ENCODE results near the gene PPFIBP1.
"Not testable (repeated sequence)": the region's sequence is repeated elsewhere in the genome, so short reads cannot be mapped to it uniquely, and the experiment has no call there.

Gene PPFIBP1

GRCh38 chr12:27595231-27595642 is 71.2 kb downstream of the PPFIBP1 start:
- peak; percentile 10 for DNase-seq

DNA sequence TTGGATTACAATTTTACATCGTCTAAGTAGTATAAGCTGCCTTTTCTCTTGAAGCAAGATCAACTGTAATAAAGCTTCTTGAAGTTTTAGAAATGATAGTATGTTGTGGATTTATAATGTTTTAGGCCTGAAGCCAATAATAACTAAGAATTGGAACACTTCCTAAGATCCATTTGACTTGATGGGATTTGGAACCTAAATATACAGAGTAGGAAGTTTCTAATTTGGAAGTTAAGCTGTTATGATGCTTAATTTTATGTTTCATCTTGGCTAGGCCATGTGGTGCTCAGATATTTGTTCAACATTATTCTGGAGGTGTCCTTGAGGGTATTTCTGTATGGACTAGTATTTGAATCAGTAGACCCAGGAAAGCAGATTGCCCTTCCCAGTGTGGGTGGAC is 74.9 kb downstream of the PPFIBP1 start:
- DNase-seq = not testable (repeated sequence)

- DNase-seq = peak; percentile 19
Measured at GRCh38 chr12:27601056-27601828, 77.2 kb downstream of the PPFIBP1 start.

- DNase-seq = no peak
Measured at GRCh38 chr12:27602516-27602915, 78.5 kb downstream of the PPFIBP1 start.

DNA sequence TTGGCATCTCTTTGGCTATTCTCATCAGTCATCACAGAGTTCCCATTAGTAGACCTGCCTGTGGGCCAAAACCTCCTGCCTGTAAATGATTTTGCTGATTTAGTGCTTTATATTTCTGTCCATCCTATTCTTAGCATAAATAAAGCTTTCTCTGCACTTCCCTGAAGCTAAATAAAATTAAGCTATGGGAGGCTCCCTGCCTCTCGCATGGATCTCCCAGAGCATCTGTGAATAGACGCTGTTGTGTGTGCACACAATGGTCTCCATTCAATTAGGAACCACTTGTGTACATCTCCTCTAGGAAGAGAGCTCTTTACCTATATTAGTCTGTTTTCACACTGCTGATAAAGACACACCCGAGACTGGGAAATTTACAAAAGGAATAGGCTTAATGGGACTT is 80.4 kb downstream of the PPFIBP1 start:
- DNase-seq = no peak

GRCh38 chr12:27606986-27607385 is 83.0 kb downstream of the PPFIBP1 start:
- DNase-seq = no peak

- no peak for DNase-seq
Measured at GRCh38 chr12:27607591-27607990, 83.6 kb downstream of the PPFIBP1 start.

- no peak for DNase-seq
Measured at GRCh38 chr12:27608890-27609289, 84.9 kb downstream of the PPFIBP1 start.

DNA sequence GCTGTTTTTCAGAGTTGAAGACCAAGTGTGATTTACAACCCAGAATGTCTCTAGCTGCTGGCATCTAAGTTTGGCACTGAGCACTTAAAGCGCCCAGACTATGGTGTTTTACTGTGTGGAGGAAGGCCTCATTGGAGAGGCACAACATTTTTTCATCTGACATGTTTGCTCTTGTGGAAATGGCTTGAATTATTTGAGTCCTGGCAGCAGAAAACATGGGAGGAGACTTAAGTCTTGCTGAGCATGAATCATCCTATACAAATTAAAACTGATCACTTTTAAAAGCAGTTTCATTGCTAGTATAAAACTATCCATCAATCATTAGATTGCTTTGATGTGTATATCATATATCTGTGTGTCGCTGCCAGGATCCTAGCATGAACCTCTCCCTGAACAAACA is 86.4 kb downstream of the PPFIBP1 start:
- no peak for DNase-seq

DNA sequence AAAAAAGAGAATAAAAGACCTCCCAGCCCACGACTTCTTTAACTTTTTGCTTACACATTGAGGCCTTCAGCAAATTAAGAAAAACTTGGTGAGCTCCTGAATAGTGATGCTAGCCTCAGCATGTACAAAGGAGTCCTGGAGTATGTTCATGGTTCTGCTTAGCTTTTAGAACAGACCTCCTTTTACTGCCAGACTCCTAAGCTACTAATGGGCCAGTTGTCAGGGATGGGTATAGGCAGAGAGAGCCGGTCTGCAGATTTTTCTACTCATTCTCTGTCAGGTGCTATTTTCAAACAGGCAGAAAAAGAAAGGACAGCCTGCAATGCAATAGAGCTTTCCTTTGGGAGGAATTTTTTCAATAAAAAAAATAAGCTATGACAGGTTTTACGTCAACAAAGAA is 90.4 kb downstream of the PPFIBP1 start:
- no peak for DNase-seq

DNA sequence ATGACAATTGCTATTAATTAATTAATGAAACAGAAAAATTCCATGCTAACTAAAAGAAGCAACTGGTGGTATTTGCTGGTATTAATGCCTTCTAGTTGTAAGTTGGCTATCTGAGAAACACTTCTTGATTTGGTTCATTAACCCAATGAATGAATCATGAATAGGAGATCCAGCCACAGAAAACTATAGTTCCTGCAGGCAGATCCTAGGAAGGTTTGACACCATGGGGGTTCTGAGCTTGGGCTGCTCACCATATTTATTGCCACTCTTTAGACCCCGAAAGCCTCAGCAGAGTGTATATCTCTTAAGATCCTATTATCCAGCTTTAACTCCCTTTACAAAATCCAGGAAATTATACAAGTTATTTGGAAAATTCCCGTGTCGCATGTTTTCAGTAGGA is 90.9 kb downstream of the PPFIBP1 start:
- no peak for DNase-seq

- no peak for DNase-seq
Measured at GRCh38 chr12:27615331-27615891, 91.4 kb downstream of the PPFIBP1 start.

DNA sequence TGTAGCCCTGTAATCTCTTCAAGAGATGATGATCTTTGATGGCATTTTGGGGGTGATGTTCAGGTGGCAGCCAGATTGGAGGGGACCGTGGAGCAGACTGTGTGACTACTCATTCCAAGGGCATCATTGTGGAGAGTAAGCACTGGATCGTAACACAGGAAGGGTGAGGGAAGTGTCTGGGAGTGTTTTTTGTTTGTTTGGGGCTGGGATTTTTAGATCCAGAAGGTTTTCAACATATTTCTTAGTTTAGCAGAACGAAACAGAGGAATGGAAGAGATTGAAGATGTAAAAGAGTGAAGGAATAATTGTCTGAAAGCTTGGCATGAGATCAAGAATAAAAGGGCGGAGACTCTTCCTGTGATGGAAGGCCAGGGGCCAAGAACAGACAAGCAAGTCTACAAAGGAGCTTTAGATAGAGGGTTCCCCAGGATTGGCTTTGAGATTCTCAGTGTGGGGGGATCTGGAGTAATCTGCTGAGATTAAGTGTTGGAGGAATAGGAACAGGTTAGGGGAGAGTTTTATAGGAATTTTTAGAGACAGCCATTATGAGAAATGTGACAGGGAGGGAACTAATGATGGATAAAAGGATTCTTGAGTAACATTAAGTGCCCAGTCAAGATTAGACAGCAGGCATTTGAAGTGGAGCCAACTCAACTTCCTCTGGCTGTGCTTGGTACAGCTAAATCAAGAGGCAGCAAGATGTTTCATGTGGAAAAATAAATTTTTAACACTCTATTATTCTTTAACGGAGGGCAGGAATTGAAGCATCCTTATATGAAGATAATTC is 92.5 kb downstream of the PPFIBP1 start:
- DNase-seq = peak; percentile 9

GRCh38 chr12:27618836-27619235 is 94.8 kb downstream of the PPFIBP1 start:
- DNase-seq = no peak

- no peak for DNase-seq
Measured at GRCh38 chr12:27619308-27619707, 95.3 kb downstream of the PPFIBP1 start.

- DNase-seq = no peak
Measured at GRCh38 chr12:27620121-27620520, 96.1 kb downstream of the PPFIBP1 start.

DNA sequence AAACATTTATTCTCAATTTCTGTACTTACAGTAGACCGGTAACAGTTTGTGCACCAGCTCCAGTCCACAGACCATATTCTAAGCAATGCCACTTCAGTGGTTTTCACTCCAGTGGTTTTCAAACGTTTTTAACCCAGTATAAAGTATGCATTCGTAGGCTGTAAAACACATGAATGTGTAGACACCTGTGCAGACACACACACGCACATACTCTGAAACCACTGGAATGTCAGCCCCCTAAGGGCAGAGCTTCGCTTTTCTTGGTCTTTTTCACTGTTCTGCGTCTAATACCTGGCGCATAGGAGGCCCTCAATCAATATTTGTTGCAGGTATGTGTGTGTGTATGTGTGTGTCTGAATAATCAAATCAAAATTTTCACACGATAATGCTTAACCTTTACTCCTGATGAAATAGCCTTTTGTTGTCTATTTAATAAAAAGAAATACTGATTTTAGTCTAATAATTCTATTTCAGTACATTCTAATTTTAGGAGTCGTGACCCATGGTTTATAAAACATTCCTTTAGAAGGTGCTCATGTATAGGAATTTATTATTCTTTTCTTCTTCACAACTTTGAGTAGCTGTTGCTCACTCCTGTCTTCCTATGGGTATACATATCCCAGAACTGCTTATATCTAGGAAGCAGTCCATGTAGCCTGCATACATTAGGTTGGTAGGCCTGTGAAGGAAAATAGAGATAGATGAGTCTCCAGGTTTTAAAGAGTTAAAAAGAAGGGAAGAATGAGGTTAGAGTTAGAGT is 98.6 kb downstream of the PPFIBP1 start:
- DNase-seq = no peak

GRCh38 chr12:27623645-27624044 is 99.6 kb downstream of the PPFIBP1 start:
- no peak for DNase-seq

DNA sequence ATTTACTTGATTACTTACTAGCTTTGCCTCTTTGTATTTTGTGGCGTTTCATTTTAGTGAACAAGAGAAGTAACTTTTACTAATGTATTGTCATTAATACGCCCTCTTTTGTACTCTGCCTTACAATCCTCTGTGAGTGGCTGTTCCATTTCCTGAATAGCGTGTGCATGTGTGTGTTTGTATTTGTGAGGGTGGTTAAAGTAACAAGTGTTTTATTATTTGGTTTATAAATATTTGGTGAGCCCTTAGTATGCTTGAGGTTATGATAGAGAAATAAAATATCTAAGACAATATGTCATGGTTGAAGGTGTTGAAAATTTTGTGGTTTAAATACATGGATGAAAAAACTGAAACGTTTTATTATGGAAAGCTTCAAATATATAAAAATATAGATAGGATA is 100.6 kb downstream of the PPFIBP1 start:
- DNase-seq = no peak

DNA sequence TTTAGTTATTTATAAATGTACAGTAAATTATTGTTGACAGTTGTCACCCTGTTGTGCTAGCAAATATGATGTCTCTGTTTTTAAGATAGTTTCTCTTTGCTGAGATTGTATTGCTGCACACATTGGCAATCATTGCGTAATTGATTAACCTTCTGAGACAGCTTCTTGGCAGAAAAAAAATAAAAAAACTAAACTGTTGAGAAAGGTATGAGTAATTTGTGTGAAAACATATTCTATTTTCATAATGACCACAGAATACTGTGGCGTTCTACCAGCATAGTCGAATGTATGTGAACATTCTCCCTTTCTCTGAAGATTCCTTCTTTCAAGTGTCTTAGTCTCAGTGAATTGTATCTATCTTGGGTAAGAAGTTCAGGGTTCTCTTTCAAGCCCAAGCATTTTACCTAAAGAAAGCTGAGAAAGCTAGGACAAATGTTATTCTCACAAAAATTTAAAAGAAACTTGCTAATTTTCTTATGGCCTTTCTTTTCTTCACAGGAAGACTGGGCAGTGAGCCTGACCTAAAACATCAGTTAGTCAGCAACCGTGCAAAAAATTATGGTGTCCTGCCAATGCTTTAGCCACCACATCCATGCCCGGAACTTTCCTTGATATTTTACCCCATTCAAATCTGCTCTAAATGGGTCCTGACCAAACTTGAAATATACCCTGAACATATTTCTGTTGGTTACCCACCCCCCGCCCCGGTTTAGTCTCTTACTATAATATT is 103.3 kb downstream of the PPFIBP1 start:
- DNase-seq = no peak

DNA sequence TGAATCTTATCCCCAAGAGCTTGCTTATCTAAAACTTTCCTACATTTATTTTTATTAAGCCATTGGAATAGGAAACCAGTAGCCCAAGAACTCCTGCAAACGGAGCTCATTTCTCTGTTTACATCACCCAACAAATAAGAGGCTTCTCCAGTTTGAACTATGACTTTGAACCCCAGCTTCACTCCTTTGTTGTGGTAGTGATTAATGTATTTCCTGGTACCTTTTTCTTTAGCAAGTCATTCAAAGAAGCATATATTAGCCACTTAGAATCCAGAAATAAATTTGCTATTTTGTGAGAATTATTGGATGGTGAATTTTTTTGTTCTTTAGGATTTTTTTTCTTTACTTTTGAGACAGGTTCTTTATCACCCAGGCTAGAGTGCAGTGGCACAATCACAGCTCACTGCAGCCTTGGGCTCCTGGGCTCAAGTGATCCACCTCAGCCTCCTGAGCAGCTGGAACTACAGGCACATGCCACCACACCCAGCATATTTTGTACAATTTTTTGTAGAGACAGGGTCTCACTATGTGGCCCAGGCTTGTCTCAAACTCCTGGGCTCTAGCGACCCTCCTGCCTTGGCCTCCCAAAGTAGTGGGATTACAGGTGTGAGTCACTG is 104.0 kb downstream of the PPFIBP1 start:
- DNase-seq = not testable (repeated sequence)

DNA sequence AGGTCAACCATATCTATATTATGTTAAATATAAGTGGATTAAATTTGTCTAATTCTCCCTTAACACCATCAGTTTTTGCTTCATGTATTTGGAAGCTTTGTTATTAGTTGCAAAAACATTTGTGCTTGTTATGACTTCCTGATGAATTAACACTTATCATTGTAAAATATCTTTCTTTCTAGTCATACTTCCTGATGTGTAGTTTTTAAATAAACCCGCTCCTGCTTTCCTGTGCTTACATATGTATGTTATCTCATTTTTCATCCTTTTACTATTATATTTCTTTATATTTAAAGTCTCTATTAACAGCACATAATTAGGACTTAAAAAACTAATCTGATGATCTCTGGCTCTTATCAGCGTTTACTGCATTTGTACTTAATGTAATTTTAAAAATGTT is 106.2 kb downstream of the PPFIBP1 start:
- DNase-seq = not testable (repeated sequence)
